CD4-positive, alpha-beta memory T cell (primary cell): ENCODE results near the gene HOXC9. TPM values are rescaled to one million over a fixed set of nuclear protein-coding genes. Genes with fewer than 3 reads are reported as not detected.
A peak's percentile ranks its signal among the peaks of the same experiment; 100 is the strongest.

Source experiments
- CTCF ChIA-PET: fragments of 350-600 bp; sonication (Branson Sonifier 250); formaldehyde crosslinking; loops from one replicate; lab custom pipeline; 2021; ENCODE audit warnings: inconsistent platforms; ENCODE audit not compliant: partially characterized antibody; lab: Charles Lee
- POLR2A ChIA-PET: fragments of 350-600 bp; sonication (Branson Sonifier 250); formaldehyde crosslinking; loops from one replicate; lab custom pipeline; 2021; ENCODE audit not compliant: partially characterized antibody; lab: Charles Lee
- DNase-seq, 5 donors: peaks; one replicate each; pipeline versions ENCODE4 v3.0.0 to v3.0.0-alpha.2; 2020 to 2022; ENCODE audit warnings: mixed read lengths in 1 of 5
- H3K27ac ChIP-seq: one replicate; pipeline ENCODE4 v1.7.0; 2013; ENCODE audit warnings: low read depth, low read length
- H3K27me3 ChIP-seq: 2 replicates; pipeline ENCODE4 v1.7.0; 2013; ENCODE audit warnings: mild to moderate bottlenecking, low read length, moderate library complexity; ENCODE audit not compliant: insufficient read depth
- H3K36me3 ChIP-seq: 2 replicates; pipeline ENCODE4 v1.7.0; 2013; ENCODE audit warnings: mild to moderate bottlenecking, low read length, moderate library complexity; ENCODE audit not compliant: insufficient read depth
- H3K4me1 ChIP-seq: 2 replicates; pipeline ENCODE4 v1.7.0; 2013; ENCODE audit warnings: mild to moderate bottlenecking, low read length, moderate library complexity; ENCODE audit not compliant: insufficient read depth
- H3K4me3 ChIP-seq, 2 donors: one replicate each; pipeline ENCODE4 v1.7.0; 2013; ENCODE audit warnings: low read length in 2 of 2, mild to moderate bottlenecking in 1 of 2
- H3K9me3 ChIP-seq, 2 donors: one replicate each; pipeline ENCODE4 v1.7.0; 2013; ENCODE audit warnings: low read length in 2 of 2, control low read depth in 1 of 2; ENCODE audit not compliant: control insufficient read depth in 1 of 2
- H3K27ac Mint-ChIP-seq, 7 donors: one replicate each; pipeline ENCODE4 v1.8.0; 2020 to 2021; ENCODE audit warnings: mixed read lengths in 7 of 7, mild to moderate bottlenecking in 6 of 7, inconsistent platforms in 3 of 7, moderate library complexity in 3 of 7
- H3K27me3 Mint-ChIP-seq, 2 donors: one replicate each; pipeline ENCODE4 v1.8.0; 2020 to 2021; ENCODE audit warnings: mixed read lengths in 2 of 2
- H3K36me3 Mint-ChIP-seq, 2 donors: one replicate each; pipeline ENCODE4 v1.8.0; 2020 to 2021; ENCODE audit warnings: mixed read lengths in 2 of 2, inconsistent platforms in 1 of 2, mild to moderate bottlenecking in 1 of 2
- H3K4me1 Mint-ChIP-seq, 4 donors: one replicate each; pipeline ENCODE4 v1.8.0; 2020 to 2021; ENCODE audit warnings: mixed read lengths in 4 of 4, mild to moderate bottlenecking in 1 of 4
- H3K4me3 Mint-ChIP-seq, 8 donors: one replicate each; pipeline ENCODE4 v1.8.0; 2020 to 2021; ENCODE audit warnings: mixed read lengths in 8 of 8, mild to moderate bottlenecking in 7 of 8, moderate library complexity in 6 of 8, inconsistent platforms in 3 of 8
- H3K9me3 Mint-ChIP-seq, 8 donors: one replicate each; pipeline ENCODE4 v1.8.0; 2020 to 2021; ENCODE audit warnings: mixed read lengths in 8 of 8, mild to moderate bottlenecking in 5 of 8, inconsistent platforms in 3 of 8, moderate library complexity in 1 of 8
- intact Hi-C: fragments of 100-400 bp; cut with micrococcal nuclease; formaldehyde crosslinking; loops from one replicate; pipeline ENCODE4 v1.15.1; 2023
- polyA plus RNA-seq, 2 donors: library from polyadenylated mRNA; unstranded; fragments of 300-500 nt; fragmentation: Illumina TruSeq; gene quantifications; one replicate each; pipeline ENCODE4 v1.2.3, GENCODE V29; 2021
- total RNA-seq, 2 experiments: library from RNA; stranded (reverse); gene quantifications; one replicate each; pipeline ENCODE4 v1.2.3, GENCODE V29; 2021

The HOXC9 gene
- total and polyA plus RNA-seq, 4 experiments from 2014 or later = not detected

DNA sequence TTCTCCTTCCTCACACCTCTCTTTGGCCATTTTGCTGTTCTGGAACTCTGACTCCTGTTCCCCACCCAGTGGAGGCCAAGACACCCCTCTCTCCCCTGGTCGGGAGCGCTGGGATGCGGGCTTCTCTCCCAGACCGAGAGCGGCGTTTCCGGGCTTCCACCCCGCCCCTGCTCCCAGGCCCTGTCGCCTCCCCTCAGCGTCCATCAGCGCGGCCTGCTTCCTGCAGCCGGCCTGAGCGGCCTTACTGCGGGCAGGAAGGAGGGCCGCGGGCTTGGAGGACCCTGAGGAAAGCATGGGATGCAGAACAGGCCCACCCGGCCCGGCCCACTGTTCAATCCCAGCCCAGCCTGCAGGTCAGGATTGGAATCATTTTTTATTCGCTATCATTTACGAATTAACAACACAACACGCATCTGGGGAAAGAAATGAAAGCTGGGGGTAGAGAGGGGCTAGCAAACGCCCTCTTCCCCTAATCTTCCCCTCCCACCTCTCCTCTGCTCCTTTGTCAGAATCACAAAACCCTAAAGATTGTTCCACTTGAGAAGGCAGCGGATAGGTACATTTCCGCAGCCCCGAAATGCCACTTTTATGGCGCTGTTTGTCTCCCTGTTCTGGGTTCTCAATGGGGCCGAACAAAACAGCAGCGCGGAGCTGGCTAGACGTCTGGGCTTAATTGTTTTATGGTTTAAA is 5.0 kb downstream of the HOXC9 start:
- intact Hi-C loops = loop anchor here (5.0 kb wide), 1 partner anchor 372 kb away; no protein-coding TSS in a partner anchor
- H3K4me1 ChIP-seq = peaks cover 24% of the 10 kb centered on the region

DNA sequence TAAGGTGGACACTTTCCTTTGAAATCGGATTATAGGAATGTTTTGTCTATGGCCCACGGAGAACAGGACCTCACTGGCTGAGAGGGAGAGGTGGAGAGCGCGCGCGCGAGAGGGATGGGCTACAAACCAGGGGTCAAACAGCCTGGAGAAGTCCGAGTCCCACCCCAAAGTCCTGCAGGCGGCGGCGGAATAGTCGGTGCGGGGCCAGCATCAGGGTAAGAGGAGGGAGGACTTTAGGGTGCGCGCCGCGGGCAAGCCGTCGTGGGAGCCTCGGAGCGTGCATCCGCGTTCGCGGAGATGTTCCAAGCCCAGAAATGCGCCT is 5.5 kb downstream of the HOXC9 start:
- Mint-ChIP-seq H3K27me3 (peaks cover 68 to 86% of the 10 kb centered on the region in 2 donors), H3K27ac (peak overlapping the region in 2 of 7 donors; percentile 5 to 58), H3K9me3 (peaks cover 0 to 2% (median 0%) of the 10 kb centered on the region in 8 donors), H3K4me1 (peaks cover 9 to 38% (median 24%) of the 10 kb centered on the region in 4 donors), H3K4me3 (peak overlapping the region in 5 of 8 donors; percentile 35 to 82 (median 74)), H3K36me3 (no peaks in the 10 kb centered on the region)
- H3K36me3 ChIP-seq = no peaks in the 10 kb centered on the region
- H3K9me3 ChIP-seq = no peaks in the 10 kb centered on the region
- CTCF ChIA-PET = interaction anchor here (0.6 to 6.9 kb wide), 11 partner anchors 11 to 348 kb away, joined by 3 to 109 read pairs (median 5); partner anchors contain the start of gene SMUG1
- H3K27me3 ChIP-seq = peaks cover 84% of the 10 kb centered on the region
- intact Hi-C loops = loop anchor here (5.0 kb wide), 1 partner anchor 372 kb away; no protein-coding TSS in a partner anchor
- no peak overlapping the region for H3K27ac ChIP-seq
- POLR2A ChIA-PET = interaction anchor here (1.0 to 4.2 kb wide), 3 partner anchors 9 to 186 kb away, joined by 5 to 19 read pairs (median 9); no protein-coding TSS in a partner anchor
- H3K4me1 ChIP-seq = peaks cover 19% of the 10 kb centered on the region
- no peak for DNase-seq
- H3K4me3 ChIP-seq = no peak overlapping the region

More for the DNA sequence above, 5.0 kb downstream of the HOXC9 start:
- H3K9me3 ChIP-seq = no peaks in the 10 kb centered on the region
- no peak overlapping the region for H3K4me3 ChIP-seq
- Mint-ChIP-seq H3K4me1 (peaks cover 10 to 36% (median 23%) of the 10 kb centered on the region in 4 donors), H3K4me3 (peak overlapping the region in 2 of 8 donors; percentile 23 to 35), H3K36me3 (no peaks in the 10 kb centered on the region), H3K27me3 (peaks cover 65 to 85% of the 10 kb centered on the region in 2 donors), H3K27ac (peak overlapping the region in 2 of 7 donors; percentile 5 to 58), H3K9me3 (peaks cover 0 to 2% (median 0%) of the 10 kb centered on the region in 8 donors)
- CTCF ChIA-PET = interaction anchor here (0.9 to 6.9 kb wide), 8 partner anchors 12 to 348 kb away, joined by 3 to 109 read pairs (median 23); partner anchors contain the start of gene SMUG1
- no peak for DNase-seq
- H3K27me3 ChIP-seq = peaks cover 85% of the 10 kb centered on the region
- H3K27ac ChIP-seq = no peak overlapping the region
- H3K36me3 ChIP-seq = no peaks in the 10 kb centered on the region
- POLR2A ChIA-PET = interaction anchor here (1.2 kb wide), 1 partner anchor 187 kb away, joined by 9 read pairs; no protein-coding TSS in a partner anchor

DNA sequence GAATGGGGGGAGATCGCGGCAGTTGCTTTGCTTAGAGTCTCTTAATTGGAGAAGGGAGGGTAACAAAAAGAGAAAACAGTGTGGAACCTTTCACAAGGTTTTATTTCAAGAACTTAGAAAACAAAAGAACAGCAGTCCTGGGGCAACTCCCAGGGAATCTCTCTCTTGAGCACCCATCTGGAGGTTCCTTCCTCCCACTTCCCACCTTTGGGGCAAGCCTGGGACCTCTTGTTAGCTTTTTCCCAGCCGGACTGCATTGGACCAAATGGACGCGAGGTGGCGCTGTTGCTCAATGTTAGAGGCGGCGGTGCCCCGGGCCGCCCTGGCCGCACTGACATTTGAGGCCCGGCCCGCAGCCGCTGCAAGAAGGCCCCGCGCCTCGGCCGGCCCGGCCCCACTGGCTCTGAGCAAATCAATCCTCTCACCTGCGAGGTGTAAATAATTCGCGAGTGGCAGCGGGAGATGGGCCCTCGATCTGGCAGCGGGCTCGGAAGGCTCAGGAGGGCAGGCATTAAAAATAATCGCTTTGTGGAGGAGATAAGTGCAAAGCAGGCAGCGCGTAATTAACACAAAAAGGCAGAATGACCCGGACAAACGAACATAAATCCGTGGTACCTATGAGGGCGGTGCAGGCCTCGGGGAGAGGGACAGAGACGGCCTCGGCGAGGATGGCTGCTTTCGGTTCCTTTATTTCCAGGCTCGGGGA is 6.0 kb downstream of the HOXC9 start:
- peak overlapping the region; percentile 64 to 92 (median 79) for H3K4me3 Mint-ChIP-seq
- CTCF ChIA-PET = interaction anchor here (0.6 to 6.9 kb wide), 11 partner anchors 11 to 347 kb away, joined by 3 to 109 read pairs (median 5); partner anchors contain the start of gene SMUG1
- DNase-seq = peak; percentile 76 to 87 (median 80)
- H3K4me1 ChIP-seq = peaks cover 19% of the 10 kb centered on the region
- H3K9me3 Mint-ChIP-seq = peaks cover 0 to 2% (median 0%) of the 10 kb centered on the region in 8 donors
- no peaks in the 10 kb centered on the region for H3K36me3 ChIP-seq
- peak overlapping the region in 5 of 7 donors; percentile 5 to 58 (median 18) for H3K27ac Mint-ChIP-seq
- POLR2A ChIA-PET = interaction anchor here (1.0 to 4.2 kb wide), 4 partner anchors 9 to 201 kb away, joined by 3 to 19 read pairs (median 7); no protein-coding TSS in a partner anchor
- H3K36me3 Mint-ChIP-seq = no peaks in the 10 kb centered on the region
- no peak overlapping the region for H3K27ac ChIP-seq
- peaks cover 9 to 42% (median 25%) of the 10 kb centered on the region in 4 donors for H3K4me1 Mint-ChIP-seq
- H3K27me3 ChIP-seq = peaks cover 84% of the 10 kb centered on the region
- H3K27me3 Mint-ChIP-seq = peaks cover 70 to 85% of the 10 kb centered on the region in 2 donors
- intact Hi-C loops = loop anchor here (1.0 to 5.0 kb wide), 6 partner anchors 21 to 371 kb away; no protein-coding TSS in a partner anchor
- H3K4me3 ChIP-seq = peak overlapping the region in 1 of 2 donors; percentile 44
- H3K9me3 ChIP-seq = no peaks in the 10 kb centered on the region

DNA sequence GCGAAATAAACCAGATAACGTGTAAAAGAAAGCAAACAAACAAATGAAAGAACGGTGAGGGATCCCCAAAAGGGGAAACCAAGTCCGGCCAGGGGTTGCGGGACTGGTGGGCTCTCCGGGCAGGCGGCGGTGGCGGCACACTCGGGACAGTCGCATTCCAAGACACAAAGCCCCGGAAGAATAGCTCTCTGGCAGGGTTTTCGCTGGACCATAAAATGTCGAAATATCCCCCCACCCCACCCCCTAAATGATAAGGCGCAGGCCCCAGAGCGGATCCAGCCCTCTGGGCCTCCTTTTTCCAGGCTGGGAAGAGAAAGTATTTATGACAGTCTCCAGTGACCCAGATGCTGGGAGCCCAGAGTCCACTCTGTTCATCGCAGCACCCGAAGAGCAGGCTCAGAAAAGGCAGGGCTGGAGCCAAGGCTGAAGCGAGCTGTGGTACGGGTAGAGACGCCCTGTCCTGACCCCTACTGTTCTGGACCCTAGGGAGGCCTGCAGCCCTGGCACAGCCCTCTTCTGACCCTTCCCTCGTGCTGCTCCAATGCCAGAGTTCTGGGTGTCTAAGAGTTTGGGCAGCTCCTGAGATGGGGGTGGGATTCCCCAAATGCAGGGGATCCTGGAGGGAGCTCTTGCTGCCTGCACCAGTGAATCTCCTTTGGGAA is 6.7 kb downstream of the HOXC9 start:
- Mint-ChIP-seq H3K4me1 (peaks cover 16 to 48% (median 30%) of the 10 kb centered on the region in 4 donors), H3K4me3 (peak overlapping the region; percentile 64 to 92 (median 79)), H3K27ac (peak overlapping the region in 2 of 7 donors; percentile 18 to 22), H3K36me3 (no peaks in the 10 kb centered on the region), H3K9me3 (peaks cover 0 to 2% (median 0%) of the 10 kb centered on the region in 8 donors), H3K27me3 (peaks cover 73 to 85% of the 10 kb centered on the region in 2 donors)
- peak overlapping the region in 1 of 2 donors; percentile 44 for H3K4me3 ChIP-seq
- H3K4me1 ChIP-seq = peaks cover 19% of the 10 kb centered on the region
- intact Hi-C loops = loop anchor here (1.0 to 5.0 kb wide), 6 partner anchors 20 to 371 kb away; no protein-coding TSS in a partner anchor
- ChIA-PET POLR2A (interaction anchor here (1.0 to 4.2 kb wide), 5 partner anchors 10 to 209 kb away, joined by 3 to 19 read pairs (median 5); no protein-coding TSS in a partner anchor), CTCF (interaction anchor here (1.0 to 6.9 kb wide), 10 partner anchors 10 to 212 kb away, joined by 3 to 109 read pairs (median 10); partner anchors contain the start of genes HOXC5 and SMUG1)
- H3K27me3 ChIP-seq = peaks cover 83% of the 10 kb centered on the region
- no peak for DNase-seq
- H3K9me3 ChIP-seq = no peaks in the 10 kb centered on the region
- no peak overlapping the region for H3K27ac ChIP-seq
- no peaks in the 10 kb centered on the region for H3K36me3 ChIP-seq

DNA sequence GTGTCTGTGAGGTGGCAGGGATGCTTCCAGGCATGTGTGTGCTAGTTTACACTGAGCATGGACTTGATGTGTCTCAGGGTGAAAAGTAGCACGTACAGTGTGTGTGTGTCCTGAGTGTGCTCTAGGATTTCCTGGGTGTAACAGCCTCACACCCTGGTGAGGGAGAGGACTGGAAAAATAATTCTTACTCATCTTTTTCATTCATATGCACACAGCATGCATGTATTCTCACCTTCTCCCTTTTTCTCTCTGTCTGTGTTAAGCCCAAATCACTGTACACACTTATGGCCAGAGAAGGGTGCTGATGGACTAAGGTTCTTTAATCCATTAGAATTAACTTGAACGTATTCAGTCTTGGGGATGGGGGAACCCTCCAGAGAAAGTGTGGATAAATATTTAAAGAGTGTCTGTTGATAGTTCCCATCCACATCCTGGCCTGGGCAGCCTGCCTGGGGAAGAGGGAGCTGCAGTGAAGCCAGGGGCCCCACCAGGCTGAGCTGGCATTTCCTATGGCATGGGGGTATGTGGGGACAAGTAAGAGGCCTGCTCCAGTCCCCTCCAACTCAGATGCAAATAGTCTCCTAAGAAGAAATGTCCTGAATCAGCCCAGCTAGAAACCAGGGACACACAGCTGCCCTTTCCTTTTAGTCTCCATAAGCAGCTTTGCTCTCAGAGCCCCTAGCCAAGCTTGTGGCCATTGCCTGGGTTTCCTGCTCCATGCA is 7.7 kb downstream of the HOXC9 start:
- no peaks in the 10 kb centered on the region for H3K36me3 ChIP-seq
- no peak overlapping the region for H3K4me3 ChIP-seq
- H3K9me3 ChIP-seq = no peaks in the 10 kb centered on the region
- peaks cover 19% of the 10 kb centered on the region for H3K4me1 ChIP-seq
- no peak for DNase-seq
- ChIA-PET CTCF (interaction anchor here (1.0 to 6.9 kb wide), 9 partner anchors 9 to 207 kb away, joined by 3 to 109 read pairs (median 6); partner anchors contain the start of genes HOXC5 and SMUG1), POLR2A (interaction anchor here (1.0 to 4.2 kb wide), 5 partner anchors 9 to 208 kb away, joined by 3 to 19 read pairs (median 5); partner anchors contain the start of gene SMUG1)
- intact Hi-C loops = loop anchor here (2.0 to 5.0 kb wide), 2 partner anchors 19 to 370 kb away; no protein-coding TSS in a partner anchor
- Mint-ChIP-seq H3K9me3 (peaks cover 0 to 2% (median 0%) of the 10 kb centered on the region in 8 donors), H3K4me3 (peak overlapping the region in 4 of 8 donors; percentile 17 to 68 (median 30)), H3K27ac (peak overlapping the region in 1 of 7 donors; percentile 35), H3K27me3 (peaks cover 68 to 84% of the 10 kb centered on the region in 2 donors), H3K4me1 (peaks cover 16 to 52% (median 30%) of the 10 kb centered on the region in 4 donors), H3K36me3 (no peaks in the 10 kb centered on the region)
- peaks cover 75% of the 10 kb centered on the region for H3K27me3 ChIP-seq
- no peak overlapping the region for H3K27ac ChIP-seq
